PC-3 (cell line): ENCODE results near the gene LY6G5C. TPM values are rescaled to one million over a fixed set of nuclear protein-coding genes. Genes with fewer than 3 reads are reported as not detected.

Source experiments
- ATAC-seq: fragments of 200-7000 bp; cut with Tn5 transposase; 2 replicates; pipeline ENCODE4 v1.9.1; 2020; ENCODE audit warnings: mild to moderate bottlenecking, moderate library complexity
- BruUV-seq: library from RNA; stranded (reverse); fragments of 400-500 nt; replicated peaks from 2 replicates; lab custom pipeline; 2021; lab: Mats Ljungman, UMichigan
- CTCF ChIA-PET: fragments of 300-600 bp; sonication (Branson Sonifier 250); formaldehyde crosslinking; loops from one replicate; lab custom pipeline; 2022; ENCODE audit warnings: antibody characterized with exemption; lab: Charles Lee
- POLR2A ChIA-PET: fragments of 300-600 bp; sonication (Branson Sonifier 250); formaldehyde crosslinking; loops from one replicate; lab custom pipeline; 2022; ENCODE audit warnings: antibody characterized with exemption; ENCODE audit not compliant: unreplicated experiment; lab: Charles Lee
- DNase-seq: peaks from one replicate; pipeline ENCODE4 v3.0.0-alpha.2; 2015
- H2AFZ ChIP-seq: fragments of 300-600 bp; sonication (generic); 2 replicates; pipeline ENCODE4 v1.6.0; 2016; ENCODE audit warnings: antibody characterized with exemption, low read length
- H3F3A ChIP-seq: fragments of 300-600 bp; sonication (generic); one replicate; pipeline ENCODE4 v1.6.0; 2017; ENCODE audit warnings: antibody characterized with exemption, low read length, control low read depth, mild to moderate bottlenecking; ENCODE audit not compliant: unreplicated experiment
- H3K27ac ChIP-seq: fragments of 300-600 bp; sonication (generic); 2 replicates; pipeline ENCODE4 v1.5.1; 2016; ENCODE audit warnings: mild to moderate bottlenecking, low read length
- H3K27me3 ChIP-seq: fragments of 300-600 bp; sonication (generic); 2 replicates; pipeline ENCODE4 v1.6.1; 2016; ENCODE audit warnings: low read length, mixed read lengths
- H3K36me3 ChIP-seq: fragments of 300-600 bp; sonication (generic); 2 replicates; pipeline ENCODE4 v1.6.1; 2016; ENCODE audit warnings: low read depth, mixed run types, low read length, mixed read lengths
- H3K4me1 ChIP-seq: fragments of 300-600 bp; sonication (generic); 2 replicates; pipeline ENCODE4 v1.5.1; 2016; ENCODE audit warnings: low read length; ENCODE audit not compliant: insufficient read depth
- H3K4me2 ChIP-seq: fragments of 300-600 bp; sonication (generic); 2 replicates; pipeline ENCODE4 v1.6.0; 2016; ENCODE audit warnings: low read length
- H3K4me3 ChIP-seq: fragments of 300-600 bp; sonication (generic); 2 replicates; pipeline ENCODE4 v1.5.1; 2016; ENCODE audit warnings: mild to moderate bottlenecking, low read length, mixed read lengths
- H3K79me2 ChIP-seq: fragments of 300-600 bp; sonication (generic); 2 replicates; pipeline ENCODE4 v1.6.1; 2017; ENCODE audit warnings: low read length, mixed read lengths
- H3K9ac ChIP-seq: fragments of 300-600 bp; sonication (generic); 2 replicates; pipeline ENCODE4 v1.6.0; 2016; ENCODE audit warnings: mild to moderate bottlenecking, low read length
- H3K9me2 ChIP-seq: fragments of 300-600 bp; sonication (generic); replicated peaks from 2 replicates; pipeline ENCODE4 v1.6.1; 2016; ENCODE audit warnings: mixed run types, low read length, mixed read lengths
- H3K9me3 ChIP-seq: fragments of 300-600 bp; sonication (generic); 2 replicates; pipeline ENCODE4 v1.6.1; 2016; ENCODE audit warnings: low read length, mixed read lengths
- H4K20me1 ChIP-seq: fragments of 300-600 bp; sonication (generic); 2 replicates; pipeline ENCODE4 v1.6.1; 2016; ENCODE audit warnings: low read length, mixed read lengths
- CTCF ChIP-seq: fragments of 300-600 bp; sonication (generic); conservative IDR thresholded peaks from 2 replicates; pipeline ENCODE4 v1.5.1; 2017; ENCODE audit warnings: antibody characterized with exemption, low read depth, mild to moderate bottlenecking, low read length
- EZH2 ChIP-seq: fragments of 300-600 bp; sonication (generic); IDR thresholded peaks from one replicate; pipeline ENCODE4 v1.6.1; 2017; ENCODE audit warnings: antibody characterized with exemption, mild to moderate bottlenecking, low read length; ENCODE audit not compliant: unreplicated experiment
- EZH2phosphoT487 ChIP-seq: fragments of 300-600 bp; sonication (generic); IDR thresholded peaks from 2 replicates; pipeline ENCODE4 v1.6.1; 2018; ENCODE audit warnings: mild to moderate bottlenecking, antibody characterized with exemption, low read length, borderline replicate concordance
- intact Hi-C: fragments of 100-400 bp; cut with micrococcal nuclease; formaldehyde crosslinking; loops from 2 replicates; pipeline ENCODE4 v1.9.0; 2023
- total RNA-seq: library from RNA; depleted of rRNA; stranded (reverse); fragments of >200 nt; gene quantifications from 2 replicates; pipeline ENCODE4 v1.2.3, GENCODE V29; 2014

LY6G5C gene
- total RNA-seq, 1 experiment from 2014 or later: 1.8 TPM

- ChIA-PET POLR2A (interaction anchor here (0.6 kb wide), 1 partner anchor 31 kb away, joined by 3 read pairs; no protein-coding TSS in a partner anchor), CTCF (no interaction called here)
- intact Hi-C loops: no loop called here
- H3K27ac ChIP-seq: no peak overlapping the region
- ATAC-seq (no peak), DNase-seq (no peak)
- H4K20me1 ChIP-seq: peaks cover 4% of the 10 kb centered on the region; the same call in 1 of the 2 replicates
- no peaks in the 10 kb centered on the region for H3K9me3 ChIP-seq
- no peaks in the 10 kb centered on the region for H3K9me2 ChIP-seq
- no peak for TF ChIP-seq CTCF
- TF ChIP-seq EZH2: no peak
- TF ChIP-seq EZH2phosphoT487: no peak
- no peak overlapping the region for H3K9ac ChIP-seq
- H3K4me1 ChIP-seq: peaks cover 45% of the 10 kb centered on the region
- no peak overlapping the region for H2AFZ ChIP-seq
- peak overlapping the region; percentile 99 for H3K4me2 ChIP-seq
- H3K36me3 ChIP-seq: peaks cover 5% of the 10 kb centered on the region
- H3K27me3 ChIP-seq: no peaks in the 10 kb centered on the region
- H3K4me3 ChIP-seq: peak overlapping the region; percentile 92
- H3F3A ChIP-seq: no peaks in the 10 kb centered on the region
- BruUV-seq: no TSS peak
- peaks cover 46% of the 10 kb centered on the region for H3K79me2 ChIP-seq
These were observed 21.8 kb downstream of the LY6G5C start for GRCh38 chr6:31658983-31659648.

GRCh38 chr6:31658158-31658688, 22.6 kb downstream of the LY6G5C start:
- CTCF ChIA-PET: no interaction called here
- POLR2A ChIA-PET: no interaction called here
- intact Hi-C loops: no loop called here
- BruUV-seq: no TSS peak
- Histone ChIP-seq H3K9ac (no peak overlapping the region), H3K36me3 (peaks cover 4% of the 10 kb centered on the region), H3K79me2 (peaks cover 37% of the 10 kb centered on the region), H3K27me3 (no peaks in the 10 kb centered on the region), H3K9me3 (no peaks in the 10 kb centered on the region), H3K9me2 (no peaks in the 10 kb centered on the region), H4K20me1 (peaks cover 4% of the 10 kb centered on the region; the same call in 1 of the 2 replicates), H3K4me1 (peaks cover 40% of the 10 kb centered on the region), H3K4me3 (no peak overlapping the region; the same call in 1 of the 2 replicates), H3K4me2 (peak overlapping the region; percentile 99), H2AFZ (no peak overlapping the region), H3F3A (no peaks in the 10 kb centered on the region), H3K27ac (no peak overlapping the region)
- DNase-seq (no peak), ATAC-seq (no peak)
- TF ChIP-seq CTCF (no peak), EZH2phosphoT487 (no peak), EZH2 (no peak)
